GM18907 (cell line): ENCODE measurements around the gene GEMIN7.

ENCODE experiments used
- ATAC-seq: cut with Tn5 transposase; IDR thresholded peaks from one replicate; pipeline ENCODE4 v1.9.1; 2021; ENCODE audit warnings: mild to moderate bottlenecking, moderate library complexity; ENCODE audit not compliant: unreplicated experiment

The GEMIN7 gene

GRCh38 chr19:45059258-45059965, 19.6 kb upstream of the GEMIN7 start:
- ATAC-seq: peak; percentile 48

GRCh38 chr19:45061965-45062364, 17.1 kb upstream of the GEMIN7 start:
- no peak for ATAC-seq

GRCh38 chr19:45063851-45064801, 14.9 kb upstream of the GEMIN7 start:
- no peak for ATAC-seq

- ATAC-seq: no peak
Observed at GRCh38 chr19:45066921-45067661, 12.0 kb upstream of the GEMIN7 start.

GRCh38 chr19:45068041-45068440, 11.0 kb upstream of the GEMIN7 start:
- no peak for ATAC-seq

GRCh38 chr19:45069056-45069455, 10.0 kb upstream of the GEMIN7 start:
- ATAC-seq: no peak

- ATAC-seq: no peak
Observed at GRCh38 chr19:45070214-45070613, 8.8 kb upstream of the GEMIN7 start.

GRCh38 chr19:45070861-45071544, 8.1 kb upstream of the GEMIN7 start:
- ATAC-seq: no peak

- no peak for ATAC-seq
Observed at GRCh38 chr19:45071545-45071938, 7.5 kb upstream of the GEMIN7 start.

- ATAC-seq: no peak
Observed at GRCh38 chr19:45071969-45072790, 6.9 kb upstream of the GEMIN7 start.

GRCh38 chr19:45074744-45075300, 4.2 kb upstream of the GEMIN7 start:
- ATAC-seq: no peak

GRCh38 chr19:45075301-45076028, 3.6 kb upstream of the GEMIN7 start:
- peak; percentile 58 for ATAC-seq

- peak; percentile 48 for ATAC-seq
Observed at GRCh38 chr19:45076029-45076850, 2.8 kb upstream of the GEMIN7 start, which contains the start of gene ZNF296. Gene ZNF296 (minus strand): TSS chr19:45076478. CDS start chr19:45076373, 105 bp downstream.

GRCh38 chr19:45076851-45077730, 2.0 kb upstream of the GEMIN7 start:
- no peak for ATAC-seq

GRCh38 chr19:45078390-45079062, 534 bp upstream of the GEMIN7 start:
- peak; percentile 2 for ATAC-seq

- no peak for ATAC-seq
Observed at GRCh38 chr19:45079911-45080370, 881 bp downstream of the GEMIN7 start.
